IMR-90 (cell line): ENCODE data around the gene XRCC3.

ENCODE experiments used
- BHLHE40 ChIP-seq: fragments of 150-350 bp; IDR thresholded peaks from 2 replicates; pipeline ENCODE4 v1.6.1; 2016; ENCODE audit warnings: mild to moderate bottlenecking, low read depth, low read length
- CEBPB ChIP-seq: IDR thresholded peaks from 2 replicates; pipeline ENCODE4 v1.6.1; 2012; ENCODE audit warnings: low read depth, low read length, improper control_type of control experiment
- MAFK ChIP-seq: IDR thresholded peaks from 2 replicates; pipeline ENCODE4 v1.6.1; 2012; ENCODE audit warnings: low read depth, low read length, improper control_type of control experiment
- MXI1 ChIP-seq: IDR thresholded peaks from 2 replicates; pipeline ENCODE4 v1.6.1; 2012; ENCODE audit warnings: low read depth, mild to moderate bottlenecking, low read length, moderate library complexity, borderline replicate concordance
- POLR2A ChIP-seq: IDR thresholded peaks from 2 replicates; pipeline ENCODE4 v1.6.1; 2012; ENCODE audit warnings: mild to moderate bottlenecking, low read depth, low read length
- RAD21 ChIP-seq: IDR thresholded peaks from 2 replicates; pipeline ENCODE4 v1.6.1; 2012; ENCODE audit warnings: low read length, improper control_type of control experiment
- RCOR1 ChIP-seq: IDR thresholded peaks from 2 replicates; pipeline ENCODE4 v1.6.1; 2012; ENCODE audit warnings: mild to moderate bottlenecking, low read length, improper control_type of control experiment; ENCODE audit not compliant: insufficient replicate concordance
- RFX5 ChIP-seq: IDR thresholded peaks from 2 replicates; pipeline ENCODE4 v1.8.0; 2012; ENCODE audit warnings: low read depth, mild to moderate bottlenecking, low read length, moderate library complexity
- SMC3 ChIP-seq: fragments of 150-350 bp; IDR thresholded peaks from 2 replicates; pipeline ENCODE4 v1.6.1; 2016; ENCODE audit warnings: low read depth, mild to moderate bottlenecking, antibody characterized with exemption, low read length, moderate library complexity
- TF ChIP-seq, protein P1 (sequence below): conservative IDR thresholded peaks from 2 replicates; pipeline ENCODE4 v1.5.1; 2012; ENCODE audit warnings: mild to moderate bottlenecking, low read depth, low read length, improper control_type of control experiment
- TF ChIP-seq, protein P2 (sequence below): fragments of 150-350 bp; IDR thresholded peaks from 2 replicates; pipeline ENCODE4 v1.6.1; 2017; ENCODE audit warnings: mild to moderate bottlenecking, antibody characterized with exemption, low read length, low read depth

DNA sequence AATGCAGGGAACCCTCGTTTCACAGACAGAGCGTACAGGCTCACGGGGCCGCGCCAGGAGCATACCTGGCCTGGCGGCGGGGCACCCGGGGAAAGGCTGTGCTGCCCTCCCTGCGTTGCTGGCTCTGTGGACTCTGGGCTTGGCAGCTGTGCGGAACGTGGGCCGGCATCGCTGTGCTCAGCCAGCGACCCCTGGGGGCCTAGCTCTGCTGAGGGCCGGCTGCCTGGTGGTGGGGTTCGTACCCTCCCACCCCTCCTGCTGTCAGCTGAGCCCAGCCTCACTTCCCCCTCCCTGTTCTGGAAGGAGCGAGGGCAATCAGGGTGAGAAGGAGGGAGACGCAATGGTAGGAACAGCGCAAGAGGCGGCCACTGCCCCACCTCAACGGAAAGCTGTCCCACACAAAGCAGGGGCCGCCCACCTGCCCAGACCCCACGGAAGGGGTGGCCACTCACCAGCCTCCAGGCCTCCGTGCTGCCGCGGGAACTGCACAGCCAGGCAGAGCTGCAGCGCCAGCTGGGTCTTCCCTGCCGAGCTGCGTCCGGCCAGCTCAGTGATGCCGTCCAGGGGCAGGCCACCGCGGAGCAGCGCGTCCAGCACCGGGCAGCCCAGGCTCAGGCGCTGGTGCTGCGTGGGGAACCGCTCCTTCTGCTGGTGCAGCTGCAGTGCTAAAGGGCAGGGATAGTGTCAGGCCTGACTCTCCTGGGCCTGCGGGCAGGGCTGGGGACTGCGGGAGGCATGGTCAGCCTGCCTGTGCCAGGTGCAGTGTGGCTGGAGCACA lies 8.5 kb downstream of the XRCC3 start:
- TF ChIP-seq RAD21, result no peak
- TF ChIP-seq, protein P1, sequence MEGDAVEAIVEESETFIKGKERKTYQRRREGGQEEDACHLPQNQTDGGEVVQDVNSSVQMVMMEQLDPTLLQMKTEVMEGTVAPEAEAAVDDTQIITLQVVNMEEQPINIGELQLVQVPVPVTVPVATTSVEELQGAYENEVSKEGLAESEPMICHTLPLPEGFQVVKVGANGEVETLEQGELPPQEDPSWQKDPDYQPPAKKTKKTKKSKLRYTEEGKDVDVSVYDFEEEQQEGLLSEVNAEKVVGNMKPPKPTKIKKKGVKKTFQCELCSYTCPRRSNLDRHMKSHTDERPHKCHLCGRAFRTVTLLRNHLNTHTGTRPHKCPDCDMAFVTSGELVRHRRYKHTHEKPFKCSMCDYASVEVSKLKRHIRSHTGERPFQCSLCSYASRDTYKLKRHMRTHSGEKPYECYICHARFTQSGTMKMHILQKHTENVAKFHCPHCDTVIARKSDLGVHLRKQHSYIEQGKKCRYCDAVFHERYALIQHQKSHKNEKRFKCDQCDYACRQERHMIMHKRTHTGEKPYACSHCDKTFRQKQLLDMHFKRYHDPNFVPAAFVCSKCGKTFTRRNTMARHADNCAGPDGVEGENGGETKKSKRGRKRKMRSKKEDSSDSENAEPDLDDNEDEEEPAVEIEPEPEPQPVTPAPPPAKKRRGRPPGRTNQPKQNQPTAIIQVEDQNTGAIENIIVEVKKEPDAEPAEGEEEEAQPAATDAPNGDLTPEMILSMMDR, result no peak
- TF ChIP-seq CEBPB, result no peak
- TF ChIP-seq BHLHE40, result no peak
- TF ChIP-seq, protein P2, sequence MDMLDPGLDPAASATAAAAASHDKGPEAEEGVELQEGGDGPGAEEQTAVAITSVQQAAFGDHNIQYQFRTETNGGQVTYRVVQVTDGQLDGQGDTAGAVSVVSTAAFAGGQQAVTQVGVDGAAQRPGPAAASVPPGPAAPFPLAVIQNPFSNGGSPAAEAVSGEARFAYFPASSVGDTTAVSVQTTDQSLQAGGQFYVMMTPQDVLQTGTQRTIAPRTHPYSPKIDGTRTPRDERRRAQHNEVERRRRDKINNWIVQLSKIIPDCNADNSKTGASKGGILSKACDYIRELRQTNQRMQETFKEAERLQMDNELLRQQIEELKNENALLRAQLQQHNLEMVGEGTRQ, result no peak
- no peak for TF ChIP-seq MXI1
- TF ChIP-seq POLR2A, result no peak
- TF ChIP-seq SMC3, result no peak
- TF ChIP-seq RCOR1, result no peak
- TF ChIP-seq MAFK, result no peak
- TF ChIP-seq RFX5, result no peak
